GM18511 (cell line): ENCODE results near the gene FAM131C.

Source experiments
- ATAC-seq: cut with Tn5 transposase; IDR thresholded peaks from one replicate; pipeline ENCODE4 v1.9.1; 2021; ENCODE audit warnings: mild to moderate bottlenecking, moderate library complexity; ENCODE audit not compliant: unreplicated experiment

FAM131C gene

GRCh38 chr1:16018308-16018707, 55.1 kb downstream of the FAM131C start:
- ATAC-seq = no peak

- ATAC-seq = no peak
Observed at GRCh38 chr1:16017461-16018303, 55.8 kb downstream of the FAM131C start, which contains the start of gene HSPB7. Gene HSPB7 (minus strand): TSS chr1:16018043. CDS start chr1:16017963, 80 bp downstream.

GRCh38 chr1:16017076-16017460, 56.4 kb downstream of the FAM131C start:
- ATAC-seq = no peak

GRCh38 chr1:16015960-16016901, 57.2 kb downstream of the FAM131C start:
- ATAC-seq = no peak

- no peak for ATAC-seq
Observed at GRCh38 chr1:16015491-16015890, 58.0 kb downstream of the FAM131C start.

- no peak for ATAC-seq
Observed at GRCh38 chr1:16014509-16015482, 58.7 kb downstream of the FAM131C start.

- ATAC-seq = no peak
Observed at GRCh38 chr1:16013908-16014258, 59.6 kb downstream of the FAM131C start.

- ATAC-seq = peak; percentile 53
Observed at GRCh38 chr1:16013220-16013907, 60.1 kb downstream of the FAM131C start.

GRCh38 chr1:16012590-16013219, 60.7 kb downstream of the FAM131C start:
- ATAC-seq = peak; percentile 37

GRCh38 chr1:16011936-16012589, 61.4 kb downstream of the FAM131C start:
- no peak for ATAC-seq

- ATAC-seq = no peak
Observed at GRCh38 chr1:16010837-16011236, 62.6 kb downstream of the FAM131C start.

GRCh38 chr1:16009678-16010077, 63.8 kb downstream of the FAM131C start:
- ATAC-seq = no peak

GRCh38 chr1:16009030-16009460, 64.4 kb downstream of the FAM131C start:
- ATAC-seq = no peak
